Spinal cord (tissue), 10 donors: ENCODE measurements around the gene SHOC1. TPM values are rescaled to one million over a fixed set of nuclear protein-coding genes. Genes with fewer than 3 reads are reported as not detected.

Source experiments
- DNase-seq, 6 donors: peaks; one replicate each; pipeline versions ENCODE4 v3.0.0 to v3.0.0-alpha.2; 2013 to 2015; ENCODE audit warnings: low spot score in 6 of 6, low read depth in 4 of 6
- H3K27ac ChIP-seq: one replicate; pipeline ENCODE4 v1.5.1; 2013; ENCODE audit warnings: low read depth, low read length, control low read depth
- H3K27me3 ChIP-seq: one replicate; pipeline ENCODE4 v1.6.1; 2013; ENCODE audit warnings: low read length; ENCODE audit not compliant: control insufficient read depth, insufficient read depth
- H3K36me3 ChIP-seq: one replicate; pipeline ENCODE4 v1.6.1; 2013; ENCODE audit warnings: low read length; ENCODE audit not compliant: control insufficient read depth, insufficient read depth
- H3K4me1 ChIP-seq: one replicate; pipeline ENCODE4 v1.6.1; 2013; ENCODE audit warnings: low read length; ENCODE audit not compliant: control insufficient read depth, insufficient read depth
- H3K4me3 ChIP-seq: one replicate; pipeline ENCODE4 v1.5.1; 2013; ENCODE audit warnings: low read depth, low read length, control low read depth
- H3K9me3 ChIP-seq: one replicate; pipeline ENCODE4 v1.6.1; 2013; ENCODE audit warnings: low read length; ENCODE audit not compliant: control insufficient read depth, insufficient read depth
- WGBS: methylation state at CpG from one replicate; pipeline ENCODE4 v1.1.5; 2013; ENCODE audit warnings: missing lambda C conversion rate; ENCODE audit not compliant: insufficient coverage; 5-methylcytosine and 5-hydroxymethylcytosine counted together
- polyA plus RNA-seq, 2 donors: library from polyadenylated mRNA; unstranded; fragments of 120-200 nt; gene quantifications; one replicate each; pipeline ENCODE4 v1.2.1, GENCODE V29; 2013; ENCODE audit not compliant: insufficient read length in 2 of 2
- total RNA-seq, 2 donors: library from RNA; depleted of rRNA in 1 of 2; stranded (reverse); fragments of 120-200 nt in 1 of 2; fragments of >200 nt in 1 of 2; gene quantifications; one replicate each; pipeline versions ENCODE4 v1.2.3 to v1.2.4, GENCODE V29; 2013 to 2014
- donor health status: healthy.

Gene SHOC1
- total and polyA plus RNA-seq, 4 donors: 0.05 to 0.51 TPM; not detected in 2

GRCh38 chr9:111807197-111807596 lies 12.5 kb upstream of the SHOC1 start:
- H3K36me3 ChIP-seq: no peaks in the 10 kb centered on the region
- H3K4me3 ChIP-seq: no peak overlapping the region
- H3K4me1 ChIP-seq: no peaks in the 10 kb centered on the region
- no peaks in the 10 kb centered on the region for H3K9me3 ChIP-seq
- DNase-seq: no peak
- WGBS: no CpG with 5 or more reads among the region's 1 CpG
- H3K27me3 ChIP-seq: no peaks in the 10 kb centered on the region
- H3K27ac ChIP-seq: no peak overlapping the region

- H3K4me3 ChIP-seq: no peak overlapping the region
- no peak for DNase-seq
- H3K36me3 ChIP-seq: no peaks in the 10 kb centered on the region
- H3K9me3 ChIP-seq: no peaks in the 10 kb centered on the region
- 80% methylated on average over 1 of the region's 2 CpGs for WGBS
- no peaks in the 10 kb centered on the region for H3K4me1 ChIP-seq
- no peak overlapping the region for H3K27ac ChIP-seq
- no peaks in the 10 kb centered on the region for H3K27me3 ChIP-seq
Observed at GRCh38 chr9:111806259-111806658, 11.5 kb upstream of the SHOC1 start.

GRCh38 chr9:111805830-111806241 lies 11.1 kb upstream of the SHOC1 start:
- Histone ChIP-seq H3K27ac (no peak overlapping the region), H3K9me3 (no peaks in the 10 kb centered on the region), H3K27me3 (no peaks in the 10 kb centered on the region), H3K4me1 (no peaks in the 10 kb centered on the region), H3K4me3 (no peak overlapping the region), H3K36me3 (no peaks in the 10 kb centered on the region)
- DNase-seq: no peak
- no CpG with 5 or more reads among the region's 4 CpGs for WGBS

- Histone ChIP-seq H3K36me3 (no peaks in the 10 kb centered on the region), H3K4me3 (no peak overlapping the region), H3K9me3 (no peaks in the 10 kb centered on the region), H3K4me1 (no peaks in the 10 kb centered on the region), H3K27ac (no peak overlapping the region), H3K27me3 (no peaks in the 10 kb centered on the region)
- 100% methylated on average over 1 of the region's 2 CpGs for WGBS
- DNase-seq: no peak
Observed at GRCh38 chr9:111805262-111805661, 10.5 kb upstream of the SHOC1 start.

- no peak for DNase-seq
- Histone ChIP-seq H3K36me3 (no peaks in the 10 kb centered on the region), H3K4me3 (no peak overlapping the region), H3K9me3 (no peaks in the 10 kb centered on the region), H3K27ac (no peak overlapping the region), H3K27me3 (no peaks in the 10 kb centered on the region), H3K4me1 (no peaks in the 10 kb centered on the region)
- WGBS: 100% methylated on average over 2 of the region's 2 CpGs
Observed at GRCh38 chr9:111804636-111805035, 9.9 kb upstream of the SHOC1 start.

GRCh38 chr9:111803924-111804323 lies 9.2 kb upstream of the SHOC1 start:
- DNase-seq: no peak
- WGBS: 100% methylated on average over 1 of the region's 3 CpGs
- no peaks in the 10 kb centered on the region for H3K4me1 ChIP-seq

GRCh38 chr9:111799915-111800526 lies 5.3 kb upstream of the SHOC1 start:
- Histone ChIP-seq H3K4me3 (no peak overlapping the region), H3K27ac (no peak overlapping the region), H3K27me3 (no peaks in the 10 kb centered on the region), H3K9me3 (no peaks in the 10 kb centered on the region), H3K36me3 (peaks cover 2% of the 10 kb centered on the region), H3K4me1 (no peaks in the 10 kb centered on the region)
- DNase-seq: peak in 2 of 6 donors; percentile 11 to 63
- WGBS: no CpG with 5 or more reads among the region's 1 CpG

More at GRCh38 chr9:111803924-111804323, 9.2 kb upstream of the SHOC1 start:
- Histone ChIP-seq H3K9me3 (no peaks in the 10 kb centered on the region), H3K36me3 (no peaks in the 10 kb centered on the region), H3K4me3 (no peak overlapping the region), H3K27me3 (no peaks in the 10 kb centered on the region), H3K27ac (no peak overlapping the region)

- Histone ChIP-seq H3K27ac (no peak overlapping the region), H3K36me3 (peaks cover 6% of the 10 kb centered on the region), H3K9me3 (no peaks in the 10 kb centered on the region), H3K4me1 (no peaks in the 10 kb centered on the region), H3K4me3 (no peak overlapping the region), H3K27me3 (no peaks in the 10 kb centered on the region)
- DNase-seq: peak in 1 of 6 donors; percentile 28
Observed at GRCh38 chr9:111799506-111799905, 4.8 kb upstream of the SHOC1 start.

- DNase-seq: no peak
- H3K27me3 ChIP-seq: no peaks in the 10 kb centered on the region
- H3K9me3 ChIP-seq: no peaks in the 10 kb centered on the region
- no peaks in the 10 kb centered on the region for H3K4me1 ChIP-seq
- peaks cover 6% of the 10 kb centered on the region for H3K36me3 ChIP-seq
- H3K4me3 ChIP-seq: no peak overlapping the region
- H3K27ac ChIP-seq: no peak overlapping the region
Observed at GRCh38 chr9:111798786-111799185, 4.0 kb upstream of the SHOC1 start.

- DNase-seq: no peak
- H3K27me3 ChIP-seq: no peaks in the 10 kb centered on the region
- H3K36me3 ChIP-seq: peaks cover 6% of the 10 kb centered on the region
- WGBS: no CpG with 5 or more reads among the region's 2 CpGs
- no peak overlapping the region for H3K27ac ChIP-seq
- no peak overlapping the region for H3K4me3 ChIP-seq
- no peaks in the 10 kb centered on the region for H3K9me3 ChIP-seq
- H3K4me1 ChIP-seq: no peaks in the 10 kb centered on the region
Observed at GRCh38 chr9:111795557-111795839, 761 bp upstream of the SHOC1 start.
